AG20443 (cell line): Measurements from ENCODE around the gene ERC2.

Experiments used
- DNase-seq: peaks from one replicate; pipeline ENCODE4 v3.0.0; 2012; ENCODE audit warnings: low spot score, mixed read lengths

Gene ERC2

DNA sequence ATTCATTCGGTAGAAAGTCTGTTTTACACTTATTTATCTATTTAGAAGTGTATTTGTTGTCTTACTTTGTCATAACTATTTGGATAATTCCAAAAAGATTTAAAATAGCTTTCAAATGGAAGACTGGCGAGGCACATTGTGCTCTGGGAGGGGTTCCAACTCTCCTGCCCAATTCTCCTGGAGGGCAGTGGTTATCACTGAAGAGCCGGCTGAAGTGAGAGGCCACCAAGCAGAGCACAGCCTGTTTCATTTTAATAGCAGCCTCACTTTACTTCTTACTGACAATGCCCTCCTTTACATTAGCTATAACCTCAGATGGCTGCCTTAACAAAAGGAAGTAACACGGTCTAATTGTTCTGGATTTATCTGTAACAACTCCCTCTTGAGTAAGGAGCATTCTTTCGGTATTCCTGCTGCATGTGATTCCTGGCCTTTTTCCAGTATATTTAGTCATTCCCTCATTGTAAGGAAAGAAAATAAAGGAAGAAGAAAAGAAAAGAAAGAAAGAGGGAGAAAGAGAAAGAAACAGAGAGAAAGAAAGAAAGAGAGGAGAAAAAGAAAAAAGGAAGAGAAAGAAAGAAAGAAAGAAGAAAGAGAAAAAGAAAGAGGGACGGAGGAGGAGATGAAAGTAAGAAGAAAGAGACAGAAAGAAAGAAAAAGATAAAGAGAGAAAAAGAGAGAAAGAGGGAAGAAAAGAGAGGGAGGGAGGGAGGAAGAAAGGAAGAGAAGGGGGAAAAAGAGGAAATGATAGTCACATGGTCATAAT lies 641.4 kb downstream of the ERC2 start:
- DNase-seq, result no peak

DNA sequence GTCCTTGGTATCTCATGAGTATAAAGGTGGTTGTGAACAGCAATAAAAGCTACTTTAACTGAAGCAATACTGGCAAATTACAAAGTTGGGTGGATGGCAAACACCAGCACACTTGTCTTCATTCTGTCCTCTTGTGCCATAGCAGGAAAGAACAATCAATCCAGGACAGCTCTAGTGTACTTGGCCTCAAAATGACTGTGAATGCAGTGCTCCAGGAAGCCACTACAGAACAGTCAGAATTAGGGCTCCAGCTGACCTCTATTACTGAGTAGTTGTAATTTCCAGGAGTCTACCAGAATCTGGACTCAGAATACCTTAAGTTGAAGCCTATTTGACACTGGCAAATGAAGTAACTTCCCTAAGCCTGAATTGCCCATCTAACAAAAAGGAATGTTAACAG lies 642.2 kb downstream of the ERC2 start:
- no peak for DNase-seq

DNA sequence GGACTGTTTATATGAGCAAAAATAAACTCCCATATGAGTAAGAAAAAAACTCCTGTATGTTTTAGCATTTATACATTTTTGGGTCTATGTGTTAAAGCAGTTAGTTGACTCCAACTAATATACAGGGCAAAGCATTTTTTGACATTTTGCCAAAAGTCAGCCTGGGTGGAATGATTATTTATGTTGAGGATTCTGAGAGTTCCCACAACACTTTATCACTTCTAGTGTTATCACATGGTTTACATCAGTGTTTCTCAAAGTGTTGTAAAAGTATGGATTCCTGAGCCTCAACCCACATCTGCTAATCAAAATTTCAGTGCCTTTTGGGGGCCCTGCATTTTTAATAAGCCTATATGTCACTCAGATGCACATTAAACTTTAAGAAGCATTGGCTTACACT lies 643.9 kb downstream of the ERC2 start:
- DNase-seq, result no peak

DNA sequence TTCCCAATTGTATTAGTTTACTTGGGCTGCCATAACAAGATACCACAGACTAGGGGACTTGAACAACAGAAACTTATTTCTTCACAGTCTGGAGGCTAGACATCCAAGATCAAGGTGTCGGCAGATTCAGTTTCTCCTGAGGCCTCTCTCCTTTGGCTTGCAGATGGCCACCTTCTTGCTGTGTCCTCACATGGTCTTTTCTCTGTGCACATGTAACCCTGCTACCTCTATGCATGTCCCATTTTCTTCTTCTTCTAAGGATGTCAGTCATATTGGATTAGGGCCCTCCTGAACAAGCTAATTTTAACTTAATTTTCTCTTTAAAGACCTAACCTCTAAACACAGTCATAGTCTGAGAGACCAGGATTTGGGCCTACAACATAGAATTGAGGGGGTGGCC lies 644.4 kb downstream of the ERC2 start:
- no peak for DNase-seq

DNA sequence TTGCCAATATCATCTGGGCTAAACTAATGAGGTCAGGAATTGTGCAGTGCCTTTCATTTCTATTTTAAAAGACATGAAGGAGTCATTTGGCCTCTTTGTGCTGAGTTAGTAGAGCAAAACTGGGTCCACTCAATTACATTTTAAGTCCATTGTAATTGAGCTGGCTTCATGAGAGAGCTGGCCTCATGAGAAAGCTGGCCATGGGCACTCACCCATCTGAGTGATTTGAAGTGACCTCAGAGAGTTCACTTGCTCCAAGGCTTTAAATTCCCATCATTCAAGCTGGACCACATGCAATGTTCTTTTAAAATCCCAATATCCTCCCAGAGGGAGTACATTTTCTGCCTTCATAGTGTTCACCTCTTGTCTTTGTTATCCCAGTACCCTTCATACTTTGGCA lies 645.3 kb downstream of the ERC2 start:
- no peak for DNase-seq

DNA sequence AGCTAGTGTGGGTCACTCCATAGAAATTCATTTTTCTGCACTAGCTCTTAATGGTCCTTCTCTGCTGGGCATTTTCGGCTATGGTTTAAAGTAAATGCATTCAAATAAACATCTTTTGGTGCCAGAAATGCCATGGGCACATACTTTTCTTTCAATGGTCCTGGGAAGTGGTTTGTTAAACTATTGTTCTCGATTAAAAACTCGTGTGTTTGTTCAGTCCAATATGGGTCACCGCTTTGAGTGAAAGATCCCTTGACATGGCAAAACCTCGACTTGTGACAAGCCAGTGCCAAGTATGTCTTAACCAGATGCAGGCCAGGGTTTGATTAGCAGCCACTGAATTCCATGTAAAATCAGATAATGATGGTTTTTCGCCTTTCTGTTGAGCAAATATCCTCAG lies 649.3 kb downstream of the ERC2 start:
- no peak for DNase-seq

DNA sequence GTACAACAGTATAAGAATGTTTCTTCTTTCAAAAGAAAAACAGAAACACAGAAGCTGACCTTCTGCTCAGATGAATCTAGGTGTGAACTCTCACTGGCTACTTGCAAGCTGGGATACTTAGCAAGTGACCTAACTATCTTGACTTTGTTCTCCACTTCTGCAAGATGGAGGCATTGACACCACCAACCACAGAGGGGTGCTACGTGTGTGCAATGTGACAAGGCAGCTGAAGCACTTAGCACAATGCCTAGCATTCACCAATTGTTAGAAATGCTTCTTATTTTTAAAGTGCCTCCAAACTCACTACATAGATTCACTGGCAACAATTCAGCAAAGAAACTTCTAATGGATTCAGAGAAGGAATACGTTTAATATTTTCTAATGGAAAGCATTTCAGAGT lies 649.8 kb downstream of the ERC2 start:
- DNase-seq, result no peak

DNA sequence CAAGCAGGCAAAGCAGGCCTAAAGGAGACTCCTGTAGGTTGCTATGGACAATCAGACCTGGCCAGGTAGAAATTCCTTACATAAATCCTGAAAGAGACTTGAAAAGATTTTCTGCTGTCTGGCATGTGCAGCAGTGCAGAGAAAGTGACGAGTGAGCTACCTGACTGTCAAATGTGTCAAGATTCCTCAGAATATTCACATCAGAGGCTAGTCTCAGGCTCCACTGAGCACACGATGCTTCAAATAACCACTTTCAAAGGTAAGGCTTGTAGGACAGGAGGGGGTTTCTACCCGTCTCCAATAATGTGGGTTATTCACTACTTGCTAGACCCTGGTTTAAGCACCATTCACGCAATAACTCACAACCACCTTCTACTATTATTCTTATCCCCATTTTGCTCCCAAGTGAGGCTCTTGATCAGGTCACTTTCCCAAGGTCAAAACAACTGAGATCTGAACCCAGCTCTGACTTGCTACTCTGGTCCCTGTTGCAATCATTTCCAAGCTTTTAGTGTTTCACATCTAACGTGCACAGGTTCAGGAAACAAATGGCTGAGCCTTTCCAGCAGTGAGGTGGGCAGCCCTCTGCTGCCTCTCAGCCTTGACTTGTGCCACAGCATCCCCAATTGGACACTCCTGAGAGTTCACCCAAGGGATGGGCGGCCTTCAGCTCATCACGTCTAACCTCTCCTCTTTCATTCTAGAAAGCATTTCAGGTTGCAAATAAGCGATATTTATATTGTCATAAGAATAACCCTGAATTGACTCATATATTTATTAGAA lies 651.3 kb downstream of the ERC2 start:
- no peak for DNase-seq

DNA sequence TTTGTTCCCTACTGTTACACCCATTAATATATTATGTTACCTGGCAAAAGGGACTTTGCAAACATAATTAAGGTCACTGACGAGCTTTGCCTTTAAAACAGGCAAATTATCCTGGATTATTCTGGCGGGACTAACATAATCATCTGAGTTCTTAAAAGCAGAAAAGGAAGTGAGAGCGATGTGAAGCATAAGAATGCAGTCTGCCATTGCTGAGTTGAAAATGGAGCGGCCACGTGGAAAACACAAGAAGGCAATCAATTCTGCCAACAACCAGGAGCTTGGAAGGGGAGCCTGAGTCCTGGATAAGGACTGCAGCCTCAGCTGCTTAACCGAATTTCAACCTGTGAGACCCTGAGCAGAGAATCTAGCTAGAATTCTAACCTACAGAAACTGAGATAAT lies 653.0 kb downstream of the ERC2 start:
- DNase-seq, result no peak

DNA sequence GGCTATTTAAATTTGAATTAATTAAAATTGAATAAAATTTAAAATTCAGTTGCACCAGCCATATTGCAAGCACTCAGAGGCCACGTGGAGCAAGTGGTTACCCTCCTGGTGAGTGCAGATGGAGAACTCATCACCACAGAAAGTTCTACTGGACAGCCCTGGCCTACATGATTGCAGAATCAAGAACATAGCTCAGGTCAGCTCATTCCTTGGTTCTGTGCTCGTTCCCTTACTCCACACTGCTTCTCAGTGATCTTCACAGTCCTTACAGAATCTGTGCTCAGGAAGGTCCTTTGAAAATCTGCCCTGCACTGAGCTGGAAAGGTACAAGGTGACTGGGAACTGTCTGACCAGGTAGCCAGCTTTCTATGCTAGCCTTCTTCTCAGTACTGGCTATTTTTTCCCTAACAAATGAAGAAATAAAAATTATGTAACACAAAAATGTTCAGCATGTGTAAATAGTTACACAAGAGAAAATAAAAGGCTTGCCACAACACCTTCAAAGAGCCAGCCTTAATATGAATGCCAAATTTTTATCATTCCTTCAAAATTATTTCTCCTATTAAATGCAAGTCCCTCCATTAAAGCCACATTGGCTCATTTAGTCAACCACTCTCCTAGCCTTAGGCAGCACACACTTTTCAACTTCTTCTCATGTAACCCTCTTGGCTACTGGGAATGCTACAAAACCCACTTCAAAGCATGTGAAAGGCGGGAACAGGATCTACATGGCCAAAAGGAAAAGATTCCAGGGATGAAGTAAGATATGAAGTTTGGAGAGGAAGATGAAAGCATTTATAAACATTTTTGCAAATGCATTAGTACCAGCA lies 654.8 kb downstream of the ERC2 start:
- DNase-seq, result peak; percentile 17

DNA sequence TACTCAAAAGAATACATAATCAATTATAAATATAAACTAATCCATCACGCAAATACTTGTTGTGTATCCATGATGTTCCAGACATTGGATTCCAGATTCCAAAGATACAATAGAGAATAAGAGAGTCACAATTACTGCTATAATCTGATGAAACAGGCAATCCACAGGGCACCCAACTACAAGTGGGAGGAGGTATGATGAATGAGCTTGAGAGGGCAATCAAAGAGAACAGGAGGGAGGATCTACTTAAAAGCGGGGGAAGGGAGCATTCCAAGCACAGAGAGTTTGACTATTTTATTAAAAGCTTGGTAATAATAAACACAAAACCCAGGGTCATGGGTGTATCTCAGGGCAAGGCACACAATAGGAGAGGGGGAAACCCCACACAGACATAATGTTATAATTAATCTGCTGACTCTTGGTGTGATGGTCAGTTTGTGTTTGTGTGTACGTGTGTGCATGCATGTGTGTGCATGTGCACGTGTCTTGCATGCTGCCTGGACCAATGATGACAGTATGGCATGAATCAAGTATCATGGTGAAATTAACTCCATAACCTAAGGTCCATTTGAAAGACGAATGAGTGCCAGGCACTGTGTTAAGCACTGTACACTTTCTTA lies 655.8 kb downstream of the ERC2 start:
- DNase-seq, result no peak

DNA sequence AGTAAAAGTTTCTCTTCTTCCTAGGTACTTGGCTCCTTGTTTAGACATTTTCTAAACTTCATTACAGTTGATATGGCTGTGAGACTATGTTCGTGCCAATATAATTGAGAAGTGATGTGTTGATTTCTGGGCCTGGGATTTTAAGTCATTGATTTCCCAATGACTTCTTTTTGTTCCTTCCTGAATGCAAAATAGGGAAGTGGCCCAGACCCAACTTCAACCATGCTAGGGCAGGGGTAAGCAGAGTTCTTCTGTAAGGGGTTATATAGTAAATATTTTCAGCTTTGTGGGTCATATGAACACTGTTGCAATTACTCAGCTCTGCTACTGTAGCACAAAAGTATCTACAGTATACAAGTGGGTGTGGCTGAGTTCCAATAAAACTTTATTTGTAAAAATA lies 661.1 kb downstream of the ERC2 start:
- DNase-seq, result no peak

DNA sequence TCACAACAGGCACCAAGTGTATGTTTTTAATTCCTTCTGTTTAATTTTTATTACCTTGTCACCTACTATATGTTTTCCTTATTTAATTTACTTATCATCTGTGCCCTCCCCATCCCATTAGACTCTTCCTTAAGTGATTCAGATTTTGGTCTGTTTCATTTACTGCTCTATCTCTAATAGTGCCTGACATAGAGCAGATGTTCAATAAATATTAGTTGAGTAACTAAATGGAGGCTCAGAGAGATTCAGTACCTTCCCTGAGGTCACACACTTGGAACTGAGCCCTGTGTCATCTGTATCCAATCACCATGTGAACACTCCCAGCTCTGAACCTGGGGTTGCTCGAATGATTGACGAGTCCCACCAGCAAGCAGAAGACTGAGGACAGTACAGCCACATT lies 663.1 kb downstream of the ERC2 start:
- DNase-seq, result no peak

DNA sequence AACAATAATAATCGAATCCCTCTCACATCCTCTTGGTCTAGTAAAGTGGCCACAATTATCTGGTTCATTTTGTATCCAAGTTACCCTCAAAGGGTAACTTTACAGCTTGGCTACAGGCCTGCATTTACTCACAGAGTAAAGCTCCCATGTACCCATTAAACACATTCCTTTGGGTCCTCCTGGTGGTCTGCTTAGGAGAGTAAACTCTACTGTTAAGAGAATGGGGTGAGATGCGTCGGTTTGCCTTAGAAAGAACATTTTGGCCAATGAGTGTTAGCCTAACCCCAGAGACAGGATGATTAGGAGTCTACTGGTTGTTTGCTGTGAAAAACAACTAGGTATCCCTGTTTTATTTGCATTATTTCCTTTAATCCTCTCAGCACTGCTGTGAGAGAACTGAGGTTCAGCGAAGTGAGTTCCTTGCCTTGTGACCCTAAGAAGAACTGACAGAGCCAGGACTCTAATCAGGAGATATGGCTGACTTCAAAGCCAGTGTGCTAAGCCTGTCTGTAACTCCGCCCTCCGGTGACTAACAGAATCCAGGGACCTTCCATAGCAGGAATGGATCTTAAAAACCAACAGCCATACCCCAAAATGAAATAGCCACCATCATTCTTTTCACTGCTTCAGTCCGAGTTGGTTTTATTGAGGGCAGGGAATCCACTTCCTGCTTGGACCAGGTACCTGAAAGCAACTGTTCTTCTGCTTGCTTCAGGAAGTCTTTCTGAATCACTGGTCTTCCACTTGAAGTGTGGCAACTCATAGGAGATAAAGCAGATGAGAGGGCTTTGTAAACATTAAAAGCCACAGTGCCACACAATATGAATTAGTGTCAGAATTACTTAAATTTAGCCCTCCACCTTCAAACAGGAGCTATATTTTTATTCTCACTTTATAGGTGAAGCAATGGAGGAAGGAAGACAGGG lies 663.8 kb downstream of the ERC2 start:
- DNase-seq, result no peak

DNA sequence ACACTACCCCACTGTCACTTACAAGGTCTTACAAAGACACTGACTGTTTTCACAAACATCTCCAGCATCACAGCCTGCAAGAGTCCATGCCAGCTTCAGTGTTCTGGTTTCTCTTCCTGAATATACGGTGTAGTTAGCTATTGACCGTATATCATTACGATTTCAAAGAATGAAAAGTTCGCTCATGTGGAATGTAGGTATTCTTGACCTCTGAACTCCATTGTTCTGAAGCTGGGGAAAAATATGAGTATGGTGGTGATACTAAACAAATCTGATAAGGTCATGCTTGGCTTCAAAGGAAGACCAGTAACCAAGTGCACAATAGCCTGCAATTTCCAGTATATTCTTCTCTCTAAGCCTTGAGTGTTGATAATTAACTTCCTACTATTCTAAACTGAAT lies 665.5 kb downstream of the ERC2 start:
- no peak for DNase-seq

DNA sequence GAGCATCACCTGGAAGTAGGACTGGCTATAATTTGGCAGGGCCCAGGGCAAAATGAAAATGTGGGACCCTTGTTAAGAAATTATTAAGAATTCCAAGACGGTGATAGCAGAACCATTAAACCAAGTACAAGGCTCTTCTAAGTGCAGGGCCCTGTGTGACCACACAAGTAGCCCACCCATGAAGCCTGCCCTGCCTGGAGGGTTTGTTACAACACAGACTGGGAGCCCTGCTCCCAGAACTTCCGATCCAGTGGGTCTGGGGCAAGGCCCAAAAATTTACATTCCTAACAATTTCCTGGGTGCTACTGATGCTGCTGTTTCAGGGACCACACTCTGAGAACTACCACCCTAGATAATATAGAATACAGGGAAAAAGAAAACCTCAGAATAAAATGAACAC lies 666.6 kb downstream of the ERC2 start:
- DNase-seq, result no peak

DNA sequence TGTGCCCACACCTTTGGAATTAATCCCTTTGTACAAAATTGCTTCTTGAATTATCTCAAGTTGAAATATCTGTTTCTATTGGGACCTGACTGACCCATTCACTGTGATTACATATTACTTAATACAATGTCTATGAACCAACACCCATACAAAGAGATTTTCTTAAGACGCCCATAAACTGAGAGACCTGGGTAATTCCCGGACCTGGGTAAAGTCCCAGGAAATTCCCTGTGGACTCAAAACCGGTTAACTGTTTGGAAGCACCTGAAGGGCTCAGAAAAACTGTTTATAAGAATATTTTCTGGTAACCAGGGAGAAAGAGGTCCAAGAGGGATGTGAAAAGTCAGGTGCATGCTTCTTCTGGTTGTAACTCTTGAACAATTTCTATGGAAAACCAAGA lies 667.2 kb downstream of the ERC2 start:
- DNase-seq, result no peak

DNA sequence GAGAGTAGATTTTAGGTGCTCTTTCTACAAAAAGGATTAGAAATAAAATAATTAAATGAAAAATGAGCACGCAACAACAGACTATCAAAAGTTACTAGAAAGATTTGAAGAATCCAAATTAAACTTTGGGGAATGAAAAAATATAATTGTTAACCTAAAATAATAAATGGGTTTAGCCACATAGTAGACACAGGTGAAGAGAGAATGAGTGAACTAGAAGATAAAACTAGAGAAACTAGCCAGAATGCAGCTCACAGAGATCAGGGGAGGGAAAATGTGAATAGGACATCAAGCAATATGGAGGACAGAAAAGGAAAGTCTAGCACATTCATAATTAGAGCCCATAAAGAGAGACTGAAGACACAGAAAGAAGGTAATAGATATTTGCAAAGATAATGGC lies 670.5 kb downstream of the ERC2 start:
- DNase-seq, result no peak

DNA sequence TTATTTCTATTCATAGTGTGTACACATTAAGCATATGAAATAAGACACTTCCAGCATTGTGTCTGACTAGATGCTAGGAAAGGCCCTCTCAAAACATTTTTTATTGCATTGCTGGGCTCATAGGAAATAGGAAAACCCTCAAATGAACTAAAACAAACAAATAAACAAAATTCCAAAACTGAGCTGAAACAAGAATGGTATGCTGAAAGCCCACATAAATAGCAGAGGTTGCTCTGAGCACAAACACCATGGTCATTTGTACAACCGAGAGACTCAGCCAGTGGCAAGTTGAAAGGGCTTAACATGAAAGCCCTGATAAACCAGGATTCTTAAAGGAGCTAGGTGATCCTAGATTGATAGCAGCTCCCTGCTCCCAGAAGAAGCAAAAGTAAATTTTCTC lies 671.2 kb downstream of the ERC2 start:
- DNase-seq, result no peak

DNA sequence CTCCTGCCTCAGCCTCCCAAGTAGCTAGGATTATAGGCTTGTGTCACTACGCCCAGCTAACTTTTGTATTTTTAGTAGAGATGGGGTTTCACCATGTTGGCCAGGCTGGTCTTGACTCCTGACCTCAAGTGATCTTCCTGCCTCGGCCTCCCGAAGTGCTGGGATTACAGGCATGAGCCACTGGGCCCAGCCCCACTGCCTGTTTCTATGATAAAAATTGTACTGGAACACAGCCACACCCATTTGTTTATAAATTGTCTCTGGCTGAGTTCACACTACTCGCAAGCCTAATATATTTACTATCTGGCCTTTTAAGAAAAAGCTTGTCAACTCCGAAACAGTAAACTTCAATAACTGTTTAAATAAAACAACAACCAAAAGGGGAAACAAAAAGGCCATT lies 671.7 kb downstream of the ERC2 start:
- DNase-seq, result no peak

DNA sequence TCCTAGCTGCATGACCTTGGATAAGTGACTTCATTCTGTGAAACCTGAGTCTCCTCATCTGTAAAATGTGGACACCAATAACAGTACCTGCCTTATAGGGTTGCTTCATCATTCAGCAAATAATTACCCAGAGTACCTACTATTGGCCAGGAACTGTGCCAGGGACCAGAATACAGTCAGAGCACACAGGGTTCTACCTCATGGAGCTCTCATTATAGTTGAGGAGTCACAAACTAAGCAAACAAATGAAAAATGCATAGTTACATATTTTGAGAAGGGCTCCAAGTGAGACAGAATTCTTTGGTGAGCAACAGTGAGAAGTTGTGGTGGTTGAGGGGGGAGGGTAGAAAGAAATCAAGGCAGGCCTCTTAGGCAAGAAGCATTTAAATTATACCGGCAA lies 672.5 kb downstream of the ERC2 start:
- no peak for DNase-seq
